GM21447 (cell line): ENCODE data around the gene SYNPO.
A peak's percentile ranks its signal among the peaks of the same experiment; 100 is the strongest.

Experiments used
- ATAC-seq: cut with Tn5 transposase; IDR thresholded peaks from one replicate; pipeline ENCODE4 v1.9.1; 2021; ENCODE audit not compliant: unreplicated experiment

Gene SYNPO

GRCh38 chr5:150625164-150625535 lies 15.3 kb upstream of the SYNPO start:
- ATAC-seq: no peak

DNA sequence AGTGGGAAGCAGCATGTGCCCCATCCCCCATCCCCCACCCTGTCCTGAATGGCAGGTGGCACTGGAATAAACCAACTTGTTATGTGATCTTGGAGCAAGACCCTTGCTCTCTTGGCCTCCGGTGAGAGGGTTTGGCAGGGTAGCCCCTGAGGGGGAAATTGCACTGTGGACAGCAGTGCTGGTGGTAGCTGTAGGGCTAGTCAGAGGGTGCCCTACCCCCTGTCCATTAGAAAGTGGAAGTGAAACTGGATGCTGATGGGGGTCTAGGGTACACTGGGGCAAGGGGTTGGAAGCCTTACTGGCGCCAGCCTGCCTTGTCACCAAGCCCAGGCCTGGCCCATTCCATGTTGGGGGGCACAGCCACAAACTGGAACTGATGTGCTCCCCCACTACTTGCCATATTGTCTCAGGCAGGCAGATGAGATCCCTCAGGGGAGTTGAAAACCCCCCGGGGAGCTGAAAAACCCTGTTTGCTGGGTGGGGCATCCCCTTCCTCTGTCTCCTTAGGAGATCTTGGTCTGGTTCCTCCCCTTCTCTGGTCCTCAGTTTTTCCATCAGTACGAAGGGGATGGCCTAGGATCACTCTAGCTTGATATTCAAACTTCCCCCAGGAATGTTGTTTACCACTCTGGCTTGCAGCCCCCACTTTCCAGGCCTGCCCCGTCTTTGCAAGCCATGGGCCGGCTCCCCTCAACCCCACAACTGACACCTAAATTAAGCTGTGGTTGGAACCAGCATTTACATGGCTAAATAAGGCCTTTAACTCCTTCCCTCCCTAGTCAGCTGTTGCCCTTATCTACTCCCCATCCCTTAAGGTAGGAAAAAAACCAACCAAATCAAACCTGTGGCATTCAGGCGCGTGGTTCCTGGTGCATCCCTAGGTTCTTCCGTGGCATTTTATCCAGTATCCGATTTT lies 14.4 kb upstream of the SYNPO start:
- ATAC-seq: peak; percentile 52

GRCh38 chr5:150626853-150627276 lies 13.6 kb upstream of the SYNPO start:
- no peak for ATAC-seq

GRCh38 chr5:150627731-150628545 lies 12.5 kb upstream of the SYNPO start:
- no peak for ATAC-seq

DNA sequence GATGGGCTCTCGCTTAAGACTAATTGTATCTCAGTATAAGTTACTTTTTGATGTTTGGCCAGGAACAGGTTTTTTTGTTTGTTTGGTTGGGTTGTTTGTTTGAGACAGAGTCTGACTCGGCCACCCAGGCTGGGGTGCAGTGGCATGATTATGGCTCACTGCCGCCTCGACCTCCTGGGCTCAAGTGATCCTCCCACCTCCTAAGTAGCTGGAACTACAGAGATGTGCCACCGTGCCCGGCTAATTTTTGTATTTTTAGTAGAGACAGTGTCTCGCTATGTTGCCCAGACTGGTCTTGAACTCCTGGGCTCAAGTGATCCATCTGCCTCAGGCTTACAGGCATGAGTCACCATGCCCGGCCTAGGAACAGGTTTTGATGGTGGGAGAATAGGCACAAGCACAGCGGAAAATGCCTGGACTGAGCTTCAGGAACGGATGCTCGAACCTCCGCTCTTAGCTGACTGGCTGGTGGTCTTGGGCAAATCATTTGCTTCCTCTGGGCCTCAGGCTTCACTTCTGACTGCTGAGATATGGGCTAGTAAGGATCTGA lies 11.4 kb upstream of the SYNPO start:
- no peak for ATAC-seq

DNA sequence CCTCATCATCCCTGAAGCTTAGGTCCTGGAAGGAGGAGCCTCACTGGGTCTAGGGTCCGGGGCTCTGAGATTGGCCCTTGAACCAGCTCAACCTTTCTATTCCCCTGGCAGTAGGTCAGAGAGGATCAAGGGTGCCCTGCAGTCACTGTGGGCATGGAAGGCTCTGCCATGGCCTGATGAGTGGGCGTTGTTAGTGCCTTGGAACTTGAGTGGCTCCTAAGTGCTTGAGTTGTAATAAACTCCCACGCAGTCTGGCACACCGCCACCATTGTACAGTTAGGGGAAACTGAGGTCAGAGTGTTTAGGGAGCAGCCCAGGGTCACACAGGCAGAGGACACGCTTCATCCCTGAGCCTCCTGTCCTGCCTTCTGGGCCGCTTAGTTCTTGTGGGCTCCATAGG lies 10.4 kb upstream of the SYNPO start:
- ATAC-seq: no peak

DNA sequence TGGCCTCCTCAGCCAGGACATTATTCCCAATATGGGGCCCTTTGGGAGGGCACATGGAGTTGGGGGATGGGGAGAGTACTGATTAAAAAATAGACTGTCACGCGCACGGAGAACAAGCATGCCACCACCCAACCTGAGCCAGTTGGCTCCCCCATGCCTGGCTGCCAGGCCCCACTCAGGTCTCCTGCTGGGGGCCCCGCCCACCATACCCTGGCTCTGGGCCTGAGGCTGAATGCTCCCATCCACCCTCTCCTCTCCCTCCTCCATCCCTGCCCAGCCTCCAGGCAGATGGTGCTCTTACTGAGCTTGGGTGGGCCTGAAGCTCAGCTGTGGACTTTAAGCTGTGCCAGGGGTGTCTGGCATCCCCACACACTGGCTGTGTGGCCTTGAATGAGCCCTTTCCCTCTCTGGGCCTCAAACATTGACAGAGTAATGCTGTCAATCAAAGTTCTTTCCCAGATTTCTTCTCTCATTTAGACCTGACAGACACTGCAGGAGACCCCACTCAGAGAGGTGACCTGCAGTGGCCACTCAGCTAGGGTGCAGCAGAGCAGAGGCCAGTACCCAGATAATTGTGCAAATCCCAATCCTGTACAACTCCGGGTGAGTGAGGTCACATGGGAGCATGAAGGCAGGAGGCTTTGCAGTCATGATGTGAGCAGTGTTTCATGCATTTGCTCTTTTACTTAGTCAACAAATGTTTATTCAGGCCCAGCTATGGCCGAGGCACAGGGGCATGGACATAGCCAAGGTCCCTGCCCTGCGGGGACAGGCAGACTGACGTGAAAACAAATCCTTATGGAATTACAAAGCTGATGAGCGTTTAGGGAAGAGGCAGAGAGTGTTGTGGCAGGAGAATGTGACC lies 9.8 kb upstream of the SYNPO start:
- no peak for ATAC-seq

DNA sequence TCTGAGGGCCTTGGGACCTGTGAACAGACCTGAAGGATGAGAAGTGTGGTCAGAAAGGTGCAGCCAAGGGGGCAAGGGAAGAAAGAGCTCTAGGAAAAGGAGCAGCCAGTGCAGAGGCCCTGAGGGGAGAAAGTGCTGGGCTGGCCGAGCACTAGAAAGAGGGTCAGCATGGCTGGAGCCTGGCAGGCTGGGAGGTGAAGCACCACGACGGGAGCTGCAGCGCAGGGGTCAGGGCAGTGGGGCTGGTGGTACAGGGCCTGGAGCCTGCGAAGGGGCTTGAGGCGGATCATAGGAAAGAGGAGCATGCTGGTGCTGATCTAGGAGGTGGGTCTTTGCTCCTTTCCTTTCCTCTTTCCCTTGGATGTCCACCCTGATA lies 9.1 kb upstream of the SYNPO start:
- ATAC-seq: no peak

- no peak for ATAC-seq
Observed at GRCh38 chr5:150632305-150633160, 7.9 kb upstream of the SYNPO start.

DNA sequence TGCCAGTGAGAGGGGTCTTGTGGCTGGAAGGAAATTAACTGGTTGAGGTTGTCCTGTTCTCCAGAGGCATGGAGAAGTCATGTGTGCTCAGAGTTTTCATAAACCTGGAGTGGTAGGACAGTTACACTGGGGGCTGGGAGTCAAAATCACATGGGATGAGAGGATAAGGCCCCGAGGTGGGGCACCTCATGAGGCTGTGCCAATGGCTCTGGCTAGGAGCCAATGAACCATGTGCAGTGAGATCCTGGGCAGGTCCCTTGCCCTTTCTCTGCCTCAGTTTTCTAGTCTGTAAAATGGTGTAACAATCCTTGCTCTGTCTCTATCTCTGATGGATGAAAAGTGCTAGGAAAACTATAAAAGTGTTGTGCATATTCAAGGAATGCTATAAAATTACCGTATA lies 7.0 kb upstream of the SYNPO start:
- ATAC-seq: no peak

- ATAC-seq: no peak
Observed at GRCh38 chr5:150636391-150637244, 3.8 kb upstream of the SYNPO start.

- no peak for ATAC-seq
Observed at GRCh38 chr5:150637245-150638052, 3.0 kb upstream of the SYNPO start.

GRCh38 chr5:150638053-150638444 lies 2.4 kb upstream of the SYNPO start:
- ATAC-seq: no peak

GRCh38 chr5:150638488-150639376 lies 1.7 kb upstream of the SYNPO start:
- no peak for ATAC-seq

DNA sequence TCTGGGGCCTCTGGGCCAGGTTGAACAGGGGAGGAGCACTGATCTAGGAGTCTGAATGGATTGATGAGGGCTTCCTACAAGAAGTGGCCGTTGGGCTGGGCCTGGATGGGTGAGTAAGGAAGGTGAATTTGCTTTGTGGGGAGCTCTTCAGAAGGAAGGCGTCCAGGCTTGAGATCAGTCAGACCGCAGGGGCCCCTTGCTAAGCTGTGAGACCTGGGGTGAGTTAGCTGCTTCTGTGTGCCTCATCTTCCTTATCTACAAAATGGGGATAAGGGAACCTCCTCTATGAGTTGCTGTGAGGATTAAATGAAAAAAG lies 1.1 kb upstream of the SYNPO start:
- no peak for ATAC-seq

GRCh38 chr5:150639751-150640150 lies 709 bp upstream of the SYNPO start:
- ATAC-seq: no peak

- no peak for ATAC-seq
Observed at GRCh38 chr5:150641006-150641570, 628 bp downstream of the SYNPO start.
